Esophagus muscularis mucosa (tissue), 4 donors: ENCODE measurements around the gene MMP23B. TPM values are rescaled to one million over a fixed set of nuclear protein-coding genes. Genes with fewer than 3 reads are reported as not detected.
"Not testable (repeated sequence)": the region's sequence is repeated elsewhere in the genome, so short reads cannot be mapped to it uniquely, and the experiment has no call there.

Experiments
- DNase-seq: peaks from one replicate; pipeline ENCODE4 v3.0.0-alpha.2; 2017; ENCODE audit errors: extremely low spot score
- H3K27ac ChIP-seq, 4 donors: fragments of 200-600 bp; sonication (generic); replicated peaks in 1 of 4; 1 replicate in 3 of 4; 2 replicates in 1 of 4; pipeline ENCODE4 v1.5.1; 2016 to 2019; ENCODE audit warnings: mild to moderate bottlenecking in 1 of 4
- H3K27me3 ChIP-seq, 4 donors: fragments of 200-600 bp; sonication (generic); one replicate each; pipeline versions ENCODE4 v1.5.1 to v1.6.0; 2016 to 2019
- H3K36me3 ChIP-seq, 4 donors: fragments of 200-600 bp; sonication (generic); one replicate each; pipeline ENCODE4 v1.5.1; 2016 to 2019
- H3K4me1 ChIP-seq, 4 donors: fragments of 200-600 bp; sonication (generic); one replicate each; pipeline ENCODE4 v1.5.1; 2016 to 2019
- H3K4me3 ChIP-seq, 4 donors: fragments of 200-600 bp; sonication (generic); 1 replicate in 2 of 4; 2 replicates in 2 of 4; pipeline ENCODE4 v1.5.1; 2016 to 2019; ENCODE audit warnings: mild to moderate bottlenecking in 4 of 4, moderate library complexity in 1 of 4
- H3K9me3 ChIP-seq, 4 donors: fragments of 200-600 bp; sonication (generic); 1 replicate in 3 of 4; 2 replicates in 1 of 4; pipeline ENCODE4 v1.5.1; 2016 to 2019
- EP300 ChIP-seq: sonication (generic); formaldehyde crosslinking; IDR thresholded peaks from one replicate; pipeline ENCODE4 v1.6.1; 2017; ENCODE audit warnings: antibody characterized with exemption
- POLR2AphosphoS5 ChIP-seq, 2 donors: sonication (generic); formaldehyde crosslinking; IDR thresholded peaks; one replicate each; pipeline ENCODE4 v1.6.1; 2017; ENCODE audit warnings: antibody characterized with exemption in 2 of 2
- WGBS: methylation state at CpG from one replicate; pipeline ENCODE4 v1.1.5; 2018; 5-methylcytosine and 5-hydroxymethylcytosine counted together
- intact Hi-C: fragments of 100-400 bp; cut with DNase I; formaldehyde crosslinking; loops from one replicate; pipeline ENCODE4 v1.15.1; 2023
- total RNA-seq, 4 donors: library from RNA; depleted of rRNA; stranded (reverse); fragments of >200 nt; gene quantifications; one replicate each; pipeline versions ENCODE4 v1.1.0 to v1.2.1, GENCODE V29; 2016
- TF ChIP-seq, protein P1 (sequence below), 3 experiments: fragments of 200-600 bp in 2 of 3; fragments of 450-650 bp in 1 of 3; sonication (generic) in 2 of 3; IDR thresholded peaks; one replicate each; pipeline ENCODE4 v1.5.1; 2017 to 2019; ENCODE audit warnings: antibody characterized with exemption in 3 of 3, mild to moderate bottlenecking in 2 of 3, moderate library complexity in 1 of 3

The MMP23B gene
- total RNA-seq, 4 donors from 2014 or later, result 3.2 to 19.5 (median 14.0) TPM

DNA sequence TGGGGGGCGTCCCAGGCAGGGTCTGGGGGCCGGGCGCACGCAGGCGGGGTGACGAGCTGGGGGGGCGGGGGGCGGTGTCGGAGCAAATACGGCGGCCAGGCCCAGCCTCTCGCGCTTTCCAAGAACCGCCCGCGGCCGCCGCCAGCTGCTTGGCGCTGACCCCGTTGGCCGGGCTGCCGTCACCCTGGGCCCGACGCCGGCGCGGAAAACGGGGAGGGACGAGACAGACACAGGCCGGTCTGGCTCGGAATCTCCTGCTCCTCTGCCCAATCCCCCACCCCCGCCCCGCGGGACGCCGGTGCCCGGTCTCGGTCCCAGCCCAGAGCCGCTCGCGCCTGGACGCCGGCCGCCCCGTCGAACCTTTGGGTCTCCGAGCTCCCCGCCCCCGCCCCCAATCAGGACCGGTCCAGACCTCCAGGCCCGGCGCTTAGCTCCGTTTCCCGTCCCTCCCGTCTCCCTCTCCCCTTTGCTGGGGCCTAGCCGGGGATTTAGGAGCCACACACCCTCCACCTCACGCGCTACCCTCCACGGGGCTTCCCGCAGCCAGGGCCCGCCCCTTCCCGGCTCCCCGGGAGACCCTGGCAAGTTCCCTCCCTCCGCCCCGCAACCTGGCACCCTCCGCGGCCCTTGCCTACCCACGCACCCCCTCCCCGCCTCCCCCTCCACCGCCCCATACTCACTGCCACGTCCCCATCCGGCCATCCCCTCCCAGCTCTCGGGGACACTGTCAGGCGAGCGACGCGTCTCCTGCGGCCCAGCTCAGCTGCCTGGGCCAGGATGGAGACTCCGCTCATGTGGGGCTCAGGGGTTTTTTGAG, 800 bp upstream of the MMP23B start:
- no peak for TF ChIP-seq EP300
- peak; percentile 6 to 38 for TF ChIP-seq POLR2AphosphoS5 (IDR thresholded peaks at IDR 0.05)
- TF ChIP-seq, protein P1, sequence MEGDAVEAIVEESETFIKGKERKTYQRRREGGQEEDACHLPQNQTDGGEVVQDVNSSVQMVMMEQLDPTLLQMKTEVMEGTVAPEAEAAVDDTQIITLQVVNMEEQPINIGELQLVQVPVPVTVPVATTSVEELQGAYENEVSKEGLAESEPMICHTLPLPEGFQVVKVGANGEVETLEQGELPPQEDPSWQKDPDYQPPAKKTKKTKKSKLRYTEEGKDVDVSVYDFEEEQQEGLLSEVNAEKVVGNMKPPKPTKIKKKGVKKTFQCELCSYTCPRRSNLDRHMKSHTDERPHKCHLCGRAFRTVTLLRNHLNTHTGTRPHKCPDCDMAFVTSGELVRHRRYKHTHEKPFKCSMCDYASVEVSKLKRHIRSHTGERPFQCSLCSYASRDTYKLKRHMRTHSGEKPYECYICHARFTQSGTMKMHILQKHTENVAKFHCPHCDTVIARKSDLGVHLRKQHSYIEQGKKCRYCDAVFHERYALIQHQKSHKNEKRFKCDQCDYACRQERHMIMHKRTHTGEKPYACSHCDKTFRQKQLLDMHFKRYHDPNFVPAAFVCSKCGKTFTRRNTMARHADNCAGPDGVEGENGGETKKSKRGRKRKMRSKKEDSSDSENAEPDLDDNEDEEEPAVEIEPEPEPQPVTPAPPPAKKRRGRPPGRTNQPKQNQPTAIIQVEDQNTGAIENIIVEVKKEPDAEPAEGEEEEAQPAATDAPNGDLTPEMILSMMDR (IDR thresholded peaks at IDR 0.05), result no peak
- DNase-seq, result no peak
- H3K4me1 ChIP-seq, result peaks cover 10 to 26% (median 25%) of the 10 kb centered on the region in 4 donors
- peak overlapping the region; percentile 41 to 54 (median 46) for H3K4me3 ChIP-seq
- peak overlapping the region; percentile 77 to 87 (median 82) for H3K27ac ChIP-seq
- WGBS, result 3% methylated on average over 33 of the region's 79 CpGs
- peaks cover 14 to 36% (median 27%) of the 10 kb centered on the region in 4 donors for H3K36me3 ChIP-seq
- intact Hi-C loops, result no loop called here
- peaks cover 10 to 44% (median 22%) of the 10 kb centered on the region in 4 donors for H3K27me3 ChIP-seq
- H3K9me3 ChIP-seq, result no peaks in the 10 kb centered on the region

DNA sequence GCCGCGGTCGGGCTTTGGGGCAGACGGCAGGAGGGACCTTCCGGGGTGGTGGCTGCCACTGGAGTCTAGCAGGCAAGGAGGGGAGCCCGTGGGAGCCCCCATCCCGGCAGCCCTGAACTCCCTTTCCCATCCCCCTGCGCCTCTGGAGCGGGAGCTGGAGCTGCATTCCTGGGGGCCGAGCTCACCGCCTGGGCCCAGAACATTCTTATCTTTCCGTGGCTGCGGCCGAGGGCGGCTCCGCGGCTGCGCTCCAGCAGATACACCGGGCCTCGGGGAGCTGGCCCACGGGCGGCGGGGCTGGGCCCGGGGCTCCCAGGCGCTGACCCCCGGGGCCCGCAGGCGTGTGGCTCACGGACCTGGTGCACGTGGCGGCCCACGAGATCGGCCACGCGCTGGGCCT, 1.4 kb downstream of the MMP23B start:
- H3K4me3 ChIP-seq, H3K27ac ChIP-seq, DNase-seq, intact Hi-C loops, H3K9me3 ChIP-seq: not testable (repeated sequence)
- WGBS, result no CpG with 5 or more reads among the region's 35 CpGs
- peaks cover 10 to 26% (median 25%) of the 10 kb centered on the region in 4 donors for H3K4me1 ChIP-seq
- H3K36me3 ChIP-seq, result peaks cover 19 to 35% (median 27%) of the 10 kb centered on the region in 4 donors
- H3K27me3 ChIP-seq, result peaks cover 10 to 39% (median 22%) of the 10 kb centered on the region in 4 donors

DNA sequence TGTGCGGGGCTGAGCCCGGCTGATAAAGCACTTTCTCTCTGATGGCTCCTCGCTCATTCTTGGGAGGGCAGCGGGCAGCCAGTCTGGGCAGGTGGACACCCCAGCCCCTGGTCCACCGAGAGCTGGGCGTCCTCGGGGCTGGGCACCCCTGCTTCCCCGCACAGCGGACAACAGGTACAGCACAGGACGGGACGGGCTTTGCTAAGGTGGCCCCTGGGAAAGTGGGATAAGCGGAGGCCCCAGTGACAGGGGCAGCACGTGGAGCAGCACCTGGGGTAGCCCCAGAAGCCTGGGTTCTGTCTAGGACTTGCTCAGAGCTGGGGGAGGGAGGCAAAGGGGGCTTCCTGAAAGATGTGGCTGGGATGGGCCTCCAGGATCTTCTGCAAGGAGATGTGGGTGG, 2.6 kb downstream of the MMP23B start:
- 98% methylated on average over 8 of the region's 13 CpGs for WGBS

DNA sequence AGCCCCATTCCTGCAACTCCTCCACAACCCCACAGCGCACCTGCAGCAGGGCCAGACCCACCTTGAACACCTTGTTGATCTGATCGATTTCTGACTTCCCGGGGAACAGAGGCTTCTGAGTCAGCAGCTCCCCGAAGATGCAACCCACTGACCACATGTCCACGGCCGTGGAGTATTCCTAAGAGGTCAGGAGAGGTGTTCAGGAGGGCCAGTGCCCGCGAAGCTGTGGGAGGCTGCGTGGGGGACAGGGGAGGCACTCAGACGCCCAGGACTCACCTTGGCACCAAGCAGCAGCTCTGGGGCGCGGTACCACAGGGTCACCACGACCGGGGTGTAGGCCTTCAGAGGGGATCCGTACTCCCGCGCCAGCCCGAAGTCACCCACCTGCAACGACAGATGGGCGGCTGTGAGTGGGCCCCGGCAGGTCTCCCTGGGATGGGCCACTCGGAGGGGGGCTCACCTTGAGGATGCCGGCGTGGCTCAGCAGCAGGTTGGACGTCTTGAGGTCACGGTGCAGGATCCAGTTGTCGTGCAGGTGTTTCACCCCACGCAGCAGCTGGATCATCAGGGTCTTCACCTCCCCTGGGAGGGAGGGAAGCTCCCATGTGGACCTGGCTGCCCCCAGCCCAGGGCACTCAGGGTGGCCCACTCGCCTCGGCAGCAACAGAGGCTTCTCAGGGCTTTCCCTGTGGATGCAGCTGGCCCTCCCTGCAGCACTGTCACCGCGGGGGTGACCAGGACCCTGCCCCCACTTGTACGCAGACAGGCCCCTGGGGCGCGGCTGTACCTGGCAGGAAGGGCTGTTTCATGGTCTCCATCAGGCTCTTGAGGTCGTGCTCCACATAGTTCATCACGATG, 4.9 kb downstream of the MMP23B start:
- H3K4me3 ChIP-seq, H3K9me3 ChIP-seq, DNase-seq, H3K4me1 ChIP-seq, H3K27ac ChIP-seq, intact Hi-C loops, H3K27me3 ChIP-seq: not testable (repeated sequence)
- 85% methylated on average over 22 of the region's 37 CpGs for WGBS
- H3K36me3 ChIP-seq, result peaks cover 19 to 49% (median 38%) of the 10 kb centered on the region in 4 donors

More for the DNA sequence above, 2.6 kb downstream of the MMP23B start:
- H3K9me3 ChIP-seq, H3K4me3 ChIP-seq, H3K27ac ChIP-seq, intact Hi-C loops, DNase-seq: not testable (repeated sequence)
- Histone ChIP-seq H3K4me1 (peaks cover 10 to 26% (median 25%) of the 10 kb centered on the region in 4 donors), H3K27me3 (peaks cover 10 to 27% (median 22%) of the 10 kb centered on the region in 4 donors), H3K36me3 (peaks cover 15 to 34% (median 28%) of the 10 kb centered on the region in 4 donors)

DNA sequence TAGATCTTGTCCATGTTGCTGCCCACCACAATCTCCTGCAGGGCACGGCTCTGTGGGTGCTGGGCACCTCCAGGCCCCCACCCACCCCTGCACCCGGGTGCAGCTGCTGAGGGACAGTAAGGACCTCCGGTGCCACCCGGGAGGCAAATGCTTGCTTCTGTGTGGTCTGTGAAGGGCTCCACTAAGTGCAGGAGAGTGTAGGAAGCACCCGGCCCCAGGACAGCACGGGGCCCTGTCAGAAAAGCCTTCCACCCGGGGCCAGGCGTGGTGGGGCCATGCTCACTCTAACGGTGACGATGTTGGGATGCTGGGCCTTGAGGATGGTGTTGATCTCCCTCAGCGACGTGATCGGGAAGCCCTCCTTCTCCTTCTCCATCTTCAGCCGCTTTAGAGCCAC, 5.5 kb downstream of the MMP23B start:
- H3K4me3 ChIP-seq, DNase-seq, H3K4me1 ChIP-seq, H3K27ac ChIP-seq, intact Hi-C loops, H3K9me3 ChIP-seq, H3K27me3 ChIP-seq: not testable (repeated sequence)
- peaks cover 19 to 49% (median 38%) of the 10 kb centered on the region in 4 donors for H3K36me3 ChIP-seq
- WGBS, result 98% methylated on average over 11 of the region's 14 CpGs

DNA sequence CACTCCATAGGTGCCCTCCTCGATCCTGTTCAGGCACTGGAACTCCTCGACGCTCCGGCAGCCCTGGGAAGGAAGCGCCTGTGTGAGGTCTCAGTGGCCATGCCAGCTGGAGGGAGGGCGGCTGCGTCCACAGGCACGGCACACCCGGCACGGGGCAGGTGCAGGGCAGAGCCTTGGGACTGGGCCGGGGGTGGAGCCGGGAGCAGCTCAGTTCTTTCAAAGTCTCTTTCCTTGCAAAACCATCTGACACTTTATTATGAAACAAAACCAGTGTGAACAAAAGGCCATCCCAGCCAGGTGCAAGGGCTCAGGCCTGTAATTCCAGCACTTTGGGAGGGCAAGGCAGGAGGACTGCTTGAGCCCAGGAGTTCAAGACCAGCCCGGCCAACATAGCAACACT, 6.6 kb downstream of the MMP23B start:
- DNase-seq, H3K4me1 ChIP-seq, H3K9me3 ChIP-seq, intact Hi-C loops, H3K27ac ChIP-seq, H3K27me3 ChIP-seq, H3K4me3 ChIP-seq: not testable (repeated sequence)
- H3K36me3 ChIP-seq, result peaks cover 19 to 49% (median 38%) of the 10 kb centered on the region in 4 donors
- 79% methylated on average over 3 of the region's 13 CpGs for WGBS

DNA sequence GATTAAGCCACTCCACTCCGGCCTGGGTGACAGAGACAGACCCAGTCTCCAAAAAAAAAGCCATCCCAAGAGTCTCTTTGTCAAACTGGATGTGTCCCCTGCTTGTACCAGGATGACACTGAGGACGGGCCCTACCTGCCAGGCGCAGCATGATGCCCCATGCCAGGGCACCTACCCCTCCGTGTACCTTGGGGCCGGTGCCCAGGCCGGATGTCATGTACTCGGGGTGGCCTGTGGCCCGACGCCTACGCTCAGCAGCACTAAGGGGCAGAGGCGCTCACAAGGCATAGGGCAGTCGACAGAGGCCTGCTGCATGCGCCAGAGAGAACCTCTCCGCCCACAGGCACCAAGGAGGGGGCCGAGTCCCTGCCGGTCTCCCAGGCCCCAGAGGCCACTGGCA, 7.4 kb downstream of the MMP23B start:
- DNase-seq, H3K27ac ChIP-seq, H3K4me3 ChIP-seq, H3K4me1 ChIP-seq, H3K27me3 ChIP-seq, H3K9me3 ChIP-seq, intact Hi-C loops: not testable (repeated sequence)
- WGBS, result 88% methylated on average over 3 of the region's 16 CpGs
- peaks cover 19 to 49% (median 38%) of the 10 kb centered on the region in 4 donors for H3K36me3 ChIP-seq

DNA sequence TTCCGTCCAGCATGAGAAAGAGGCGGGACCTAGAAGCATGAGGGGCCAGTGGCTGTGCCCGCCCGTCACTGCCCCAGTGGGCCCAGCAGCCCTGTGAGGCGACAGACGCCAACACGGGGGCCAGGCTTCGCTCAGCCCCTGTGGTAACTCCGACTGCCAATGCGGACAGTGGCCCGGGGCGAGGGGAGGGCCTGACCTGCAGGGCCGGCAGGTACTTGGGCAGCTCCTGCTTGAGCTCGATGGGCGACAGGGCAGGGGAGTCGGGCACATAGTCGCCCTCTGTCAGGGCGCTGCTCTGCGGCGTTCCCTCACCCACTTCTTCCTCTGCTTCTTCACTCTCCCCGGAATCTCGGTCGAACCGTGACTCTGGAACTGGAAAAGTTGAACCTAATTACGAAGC, 8.1 kb downstream of the MMP23B start:
- H3K27ac ChIP-seq, DNase-seq, H3K4me1 ChIP-seq, H3K27me3 ChIP-seq, H3K9me3 ChIP-seq, intact Hi-C loops, H3K4me3 ChIP-seq: not testable (repeated sequence)
- 89% methylated on average over 8 of the region's 25 CpGs for WGBS
- peaks cover 19 to 49% (median 38%) of the 10 kb centered on the region in 4 donors for H3K36me3 ChIP-seq

DNA sequence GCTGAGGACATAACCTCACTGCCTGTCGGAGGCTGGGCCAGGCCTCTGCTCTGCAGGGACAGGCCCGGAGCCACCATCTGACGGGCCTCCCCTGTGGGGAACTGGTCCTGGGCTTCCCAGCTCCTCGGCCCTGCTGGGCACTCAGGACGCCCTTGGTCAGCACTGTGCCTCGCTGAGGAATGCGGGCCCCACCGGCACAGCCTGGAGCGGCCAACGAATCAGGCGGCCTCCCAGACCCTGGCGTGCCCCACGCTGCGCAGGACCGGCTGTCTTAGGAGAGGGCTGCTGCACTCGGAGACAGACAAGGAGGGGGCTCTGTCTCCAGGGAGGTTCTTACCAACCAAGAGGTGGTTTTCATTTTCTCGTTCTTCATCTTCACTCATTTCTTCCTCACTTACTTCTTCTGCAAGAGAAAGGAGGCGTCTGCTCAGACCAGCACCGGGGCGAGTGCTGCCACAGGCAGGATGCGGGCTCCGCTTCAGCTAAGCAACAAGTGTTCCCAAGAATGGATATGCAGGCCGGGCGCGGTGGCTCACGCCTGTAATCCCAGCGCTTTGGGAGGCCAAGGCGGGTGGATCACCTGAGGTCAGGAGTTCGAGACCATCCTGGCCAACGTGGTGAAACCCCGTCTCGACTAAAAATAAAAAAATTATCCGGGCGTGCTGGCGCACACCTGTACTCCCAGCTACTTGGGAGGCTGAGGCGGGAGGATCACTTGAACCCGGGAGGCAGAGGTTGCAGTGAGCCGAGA, 8.9 kb downstream of the MMP23B start:
- not testable (repeated sequence) for DNase-seq
- H3K36me3 ChIP-seq, result peaks cover 19 to 52% (median 40%) of the 10 kb centered on the region in 4 donors
- WGBS, result 94% methylated on average over 16 of the region's 38 CpGs

DNA sequence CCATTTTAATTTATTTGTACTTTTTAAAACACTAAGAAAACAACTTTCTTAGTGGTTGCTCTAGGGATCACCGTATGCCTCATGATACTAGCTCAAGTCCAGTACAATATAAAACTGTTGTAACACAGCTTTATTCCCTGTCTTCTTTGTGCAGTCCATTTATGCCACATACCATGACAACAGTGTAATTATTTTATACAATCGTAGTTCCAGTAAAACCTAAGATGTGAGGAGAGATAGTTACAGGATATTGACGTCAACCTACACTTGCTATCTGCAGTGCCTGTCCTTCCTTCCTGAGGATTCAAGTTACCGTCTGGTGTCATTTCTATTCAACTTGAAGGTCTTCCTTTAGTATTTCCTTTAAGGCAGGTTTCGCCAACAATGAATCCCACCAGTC, 14.4 kb downstream of the MMP23B start:
- H3K27me3 ChIP-seq, H3K9me3 ChIP-seq, intact Hi-C loops, DNase-seq, H3K27ac ChIP-seq, H3K4me1 ChIP-seq, H3K4me3 ChIP-seq: not testable (repeated sequence)
- peaks cover 26 to 54% (median 50%) of the 10 kb centered on the region in 4 donors for H3K36me3 ChIP-seq
- 81% methylated on average over 5 of the region's 5 CpGs for WGBS

More for the DNA sequence above, 8.9 kb downstream of the MMP23B start:
- H3K27me3 ChIP-seq, H3K4me3 ChIP-seq, intact Hi-C loops, H3K9me3 ChIP-seq, H3K27ac ChIP-seq, H3K4me1 ChIP-seq: not testable (repeated sequence)
